Measurements from ENCODE around the gene ADAMTS9. TPM values are rescaled to one million over a fixed set of nuclear protein-coding genes. Genes with fewer than 3 reads are reported as not detected.

The ADAMTS9 gene
- total and polyA plus RNA-seq, 2 of the 13 experiments (the other 11 are each of a cell fraction or from before 2014, with no cell fraction given), result 0.02 to 0.09 TPM

- Histone ChIP-seq H3K9ac (ENCODE audit: insufficient read depth, low read depth, low read length) (no peak overlapping the region), H3K4me2 (ENCODE audit: low read depth, low read length) (no peak overlapping the region), H3K79me2 (ENCODE audit: insufficient read depth, low read length) (no peaks in the 10 kb centered on the region), H3K27me3 (ENCODE audit: control insufficient read depth in 1 of 2, insufficient read depth in 2 of 2, low read length in 2 of 2) (no peaks in the 10 kb centered on the region), H3K27ac (ENCODE audit: extremely low read length, insufficient read depth, low read length) (no peak overlapping the region), H3K4me3 (replicated peaks in 1 of 3; ENCODE audit: insufficient read depth in 1 of 3, low read depth in 2 of 3, low read length in 3 of 3) (no peak overlapping the region), H3K9me3 (ENCODE audit: low read length) (no peaks in the 10 kb centered on the region), H3K4me1 (ENCODE audit: insufficient read depth, low read length) (no peaks in the 10 kb centered on the region), H3K36me3 (replicated peaks in 1 of 2; ENCODE audit: control insufficient read depth in 1 of 2, insufficient read depth in 2 of 2, low read length in 2 of 2) (no peaks in the 10 kb centered on the region), H4K20me1 (ENCODE audit: insufficient read depth, low read length) (no peaks in the 10 kb centered on the region), H2AFZ (ENCODE audit: low read length) (no peak overlapping the region)
- ATAC-seq, result no peak
- 43% methylated on average over 2 of the region's 2 CpGs for WGBS (ENCODE audit: low lambda C conversion rate)
- in situ Hi-C loops (cut with HindIII; ENCODE audit: extremely low pct_ligation_motif_present, low pct_unique_long_range_greater_than_20kb), result no loop called here
- intact Hi-C loops (cut with micrococcal nuclease; ENCODE audit: unreplicated experiment), result no loop called here
- FAIRE-seq, result no peak
- POLR2A ChIA-PET, result no interaction called here
- no TSS peak for BruUV-seq (replicated peaks)
- CTCF ChIA-PET (ENCODE audit: low intra/inter-chr PET ratio, low total read pairs), result no interaction called here
- TF ChIP-seq ATAD3A (CRISPR knock-in tag; IDR thresholded peaks at IDR 0.05), result no peak
- no peak for TF ChIP-seq ZNF709 (CRISPR knock-in tag; IDR thresholded peaks at IDR 0.05)
- TF ChIP-seq KDM5B (CRISPR knock-in tag; IDR thresholded peaks at IDR 0.05; ENCODE audit: borderline replicate concordance), result no peak
- TF ChIP-seq HNRNPH1 (optimal IDR thresholded peaks at IDR 0.05; ENCODE audit: low read depth, low read length), result no peak
- TF ChIP-seq ZFP1 (CRISPR knock-in tag; IDR thresholded peaks at IDR 0.05), result no peak
- TF ChIP-seq MBNL3 (CRISPR knock-in tag; conservative IDR thresholded peaks at IDR 0.05), result no peak
- TF ChIP-seq MXD1 (CRISPR knock-in tag; IDR thresholded peaks at IDR 0.05), result no peak
- TF ChIP-seq PCBP2 (optimal IDR thresholded peaks at IDR 0.05; ENCODE audit: low read depth, low read length, poor library complexity, severe bottlenecking), result no peak
- DNase-seq (ENCODE audit: low spot score), result no peak
Observed at GRCh38 chr3:64659617-64659978, 28.2 kb downstream of the ADAMTS9 start.

GRCh38 chr3:64658001-64658400 lies 29.8 kb downstream of the ADAMTS9 start:
- BruUV-seq (replicated peaks), result no TSS peak
- POLR2A ChIA-PET, result no interaction called here
- WGBS (ENCODE audit: low lambda C conversion rate), result 49% methylated on average over 4 of the region's 4 CpGs
- Histone ChIP-seq H3K27ac (ENCODE audit: extremely low read length, insufficient read depth, low read length) (no peak overlapping the region), H3K4me2 (ENCODE audit: low read depth, low read length) (no peak overlapping the region), H3K79me2 (ENCODE audit: insufficient read depth, low read length) (no peaks in the 10 kb centered on the region), H3K27me3 (ENCODE audit: control insufficient read depth in 1 of 2, insufficient read depth in 2 of 2, low read length in 2 of 2) (no peaks in the 10 kb centered on the region), H2AFZ (ENCODE audit: low read length) (no peak overlapping the region), H3K9ac (ENCODE audit: insufficient read depth, low read depth, low read length) (no peak overlapping the region), H4K20me1 (ENCODE audit: insufficient read depth, low read length) (no peaks in the 10 kb centered on the region), H3K4me1 (ENCODE audit: insufficient read depth, low read length) (no peaks in the 10 kb centered on the region), H3K4me3 (replicated peaks in 1 of 3; ENCODE audit: insufficient read depth in 1 of 3, low read depth in 2 of 3, low read length in 3 of 3) (no peak overlapping the region), H3K9me3 (ENCODE audit: low read length) (no peaks in the 10 kb centered on the region), H3K36me3 (replicated peaks in 1 of 2; ENCODE audit: control insufficient read depth in 1 of 2, insufficient read depth in 2 of 2, low read length in 2 of 2) (no peaks in the 10 kb centered on the region)
- in situ Hi-C loops (cut with HindIII; ENCODE audit: extremely low pct_ligation_motif_present, low pct_unique_long_range_greater_than_20kb), result no loop called here
- FAIRE-seq (no peak), ATAC-seq (no peak), DNase-seq (ENCODE audit: low spot score) (no peak)
- TF ChIP-seq ZNF639 (CRISPR knock-in tag; conservative IDR thresholded peaks at IDR 0.05) (no peak), PCBP1 (IDR thresholded peaks at IDR 0.05; ENCODE audit: borderline replicate concordance, low read depth, low read length) (no peak), ZFP90 (CRISPR knock-in tag; IDR thresholded peaks at IDR 0.05; ENCODE audit: borderline replicate concordance) (no peak), ZBTB10 (CRISPR knock-in tag; IDR thresholded peaks at IDR 0.05; ENCODE audit: borderline replicate concordance) (no peak), ZNF619 (CRISPR knock-in tag; IDR thresholded peaks at IDR 0.05) (no peak), ZNF775 (CRISPR knock-in tag; IDR thresholded peaks at IDR 0.05; ENCODE audit: borderline replicate concordance) (no peak), SP1 (IDR thresholded peaks at IDR 0.05) (no peak), SP1 (CRISPR knock-in tag; IDR thresholded peaks at IDR 0.05) (no peak), ZNF629 (CRISPR knock-in tag; conservative IDR thresholded peaks at IDR 0.05) (peak; percentile 65; the same call in 1 of the 2 replicates), EZH2 (conservative IDR thresholded peaks at IDR 0.05; ENCODE audit: low read depth, low read length) (no peak)
- intact Hi-C loops (cut with micrococcal nuclease; ENCODE audit: unreplicated experiment), result no loop called here
- CTCF ChIA-PET (ENCODE audit: low intra/inter-chr PET ratio, low total read pairs), result no interaction called here
